GM21717 (cell line): ENCODE data around the gene SND1.

ENCODE experiments used
- ATAC-seq: cut with Tn5 transposase; IDR thresholded peaks from one replicate; pipeline ENCODE4 v1.9.1; 2021; ENCODE audit warnings: mild to moderate bottlenecking, moderate library complexity; ENCODE audit not compliant: unreplicated experiment

SND1 gene

GRCh38 chr7:128120116-128120515 lies 468.1 kb downstream of the SND1 start:
- ATAC-seq, result no peak

GRCh38 chr7:128120976-128121490 lies 469.0 kb downstream of the SND1 start:
- ATAC-seq, result no peak

GRCh38 chr7:128121711-128122530 lies 469.9 kb downstream of the SND1 start:
- no peak for ATAC-seq

GRCh38 chr7:128122576-128123290 lies 470.7 kb downstream of the SND1 start:
- no peak for ATAC-seq

GRCh38 chr7:128123291-128124037 lies 471.5 kb downstream of the SND1 start:
- no peak for ATAC-seq

DNA sequence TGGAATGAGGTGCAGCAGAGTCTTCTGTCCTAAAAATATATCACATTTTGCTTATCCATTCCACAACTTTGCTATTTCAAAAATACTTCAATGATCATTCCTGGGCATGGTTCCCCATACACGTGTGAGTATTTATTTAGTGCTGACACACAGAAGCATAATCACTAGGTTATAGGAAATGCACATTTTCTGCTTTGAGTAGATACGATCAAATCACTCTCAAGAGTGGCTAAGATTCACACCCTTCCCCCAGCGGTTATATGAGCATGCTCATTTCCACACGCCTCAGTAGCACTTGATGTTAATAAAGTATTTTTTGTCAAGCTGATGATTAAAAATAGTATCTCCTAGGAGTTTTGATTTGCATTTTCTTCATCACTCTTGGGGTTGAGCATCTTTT lies 472.8 kb downstream of the SND1 start:
- no peak for ATAC-seq

- no peak for ATAC-seq
These were observed 473.8 kb downstream of the SND1 start for GRCh38 chr7:128125816-128126215.

DNA sequence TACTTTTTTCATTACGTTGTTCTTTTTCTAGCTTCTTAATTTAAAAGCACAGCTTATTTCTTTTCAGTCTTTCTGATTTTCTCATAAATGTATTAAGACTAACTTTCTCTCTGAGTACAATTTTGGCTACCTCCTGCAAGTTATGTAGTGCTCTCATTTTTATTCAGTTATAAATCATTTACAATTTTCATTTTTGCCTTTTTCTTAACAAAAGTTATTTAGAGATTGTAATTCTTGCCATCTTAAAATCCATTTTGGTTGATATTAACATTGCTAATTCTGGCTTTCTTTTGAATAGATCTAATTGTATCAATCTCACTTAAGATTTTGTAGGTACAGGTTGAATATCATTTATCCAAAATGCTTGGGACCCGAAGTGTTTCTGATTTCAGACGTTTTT lies 476.4 kb downstream of the SND1 start:
- no peak for ATAC-seq

GRCh38 chr7:128129224-128129864 lies 477.4 kb downstream of the SND1 start:
- ATAC-seq, result no peak

- no peak for ATAC-seq
These were observed 479.1 kb downstream of the SND1 start for GRCh38 chr7:128131115-128131514.

GRCh38 chr7:128131731-128132130 lies 479.7 kb downstream of the SND1 start:
- no peak for ATAC-seq

GRCh38 chr7:128132426-128133069 lies 480.6 kb downstream of the SND1 start:
- no peak for ATAC-seq

- no peak for ATAC-seq
These were observed 483.1 kb downstream of the SND1 start for GRCh38 chr7:128135159-128135514.

DNA sequence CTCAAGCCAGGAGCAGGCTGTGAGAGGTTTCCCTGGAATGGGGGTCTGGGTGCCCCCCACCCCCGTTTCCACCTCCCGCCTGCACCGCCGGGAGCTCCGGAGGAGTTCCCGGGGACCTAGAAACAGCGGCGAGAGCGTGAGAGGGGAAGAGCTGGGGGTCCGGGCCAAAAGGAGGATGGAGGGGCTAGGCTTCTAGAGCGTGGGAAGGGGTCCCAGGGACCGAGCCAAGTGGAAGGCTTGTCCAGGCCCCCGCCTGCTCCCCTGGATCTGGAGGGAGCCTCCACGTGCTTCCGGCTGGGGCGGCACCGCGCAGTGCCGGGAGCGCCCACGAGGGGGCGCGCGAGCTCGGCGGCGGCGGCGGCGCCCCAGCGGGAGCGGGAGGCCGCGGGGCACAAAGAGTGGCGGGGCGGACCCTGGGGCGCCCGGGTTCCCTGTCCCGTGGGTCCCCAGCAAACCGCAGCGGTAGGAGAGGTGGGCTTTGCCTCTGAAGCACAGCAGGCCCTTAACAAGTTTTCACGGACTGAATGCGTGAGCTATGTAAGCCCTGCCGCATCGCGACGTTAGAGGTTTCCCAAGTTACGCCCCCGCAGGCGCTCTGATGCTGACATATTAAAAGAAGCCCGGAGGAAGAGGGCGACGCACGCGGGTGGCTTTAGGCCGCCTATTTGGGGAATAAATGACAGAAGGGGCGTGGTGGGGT lies 483.7 kb downstream of the SND1 start:
- peak; percentile 96 for ATAC-seq

- no peak for ATAC-seq
These were observed 484.2 kb downstream of the SND1 start for GRCh38 chr7:128136215-128136597.

DNA sequence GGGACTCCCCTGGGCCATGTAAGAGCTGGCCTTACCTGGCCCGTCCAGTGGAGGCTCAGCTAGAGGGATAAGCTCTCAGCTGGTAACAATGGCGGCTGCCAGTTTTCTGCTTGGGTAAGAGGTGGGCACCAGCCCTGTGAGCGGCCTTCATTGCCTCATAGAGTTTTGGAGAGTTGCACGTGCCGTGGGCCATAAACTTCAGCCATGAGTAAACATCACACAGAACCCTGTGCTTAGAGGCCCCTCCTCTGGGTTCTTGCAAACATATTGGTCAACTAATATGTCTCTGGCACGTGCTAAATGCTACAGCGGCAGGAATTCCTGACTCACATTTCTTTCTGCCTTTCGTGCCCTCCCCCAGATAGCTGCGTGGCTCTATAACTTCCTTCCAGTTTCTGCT lies 485.2 kb downstream of the SND1 start:
- no peak for ATAC-seq

GRCh38 chr7:128139406-128139805 lies 487.4 kb downstream of the SND1 start:
- ATAC-seq, result no peak

- no peak for ATAC-seq
These were observed 489.7 kb downstream of the SND1 start for GRCh38 chr7:128141683-128142195.
